Endothelial cell (in vitro differentiated cells): Measurements from ENCODE around the gene INSL4. TPM values are rescaled to one million over a fixed set of nuclear protein-coding genes. Genes with fewer than 3 reads are reported as not detected.

Source experiments
- DNase-seq: peaks from one replicate; pipeline ENCODE4 v3.0.0; 2021; ENCODE audit warnings: low spot score
- H3K27ac Mint-ChIP-seq: one replicate; pipeline ENCODE4 v1.8.0; 2021; ENCODE audit warnings: mixed read lengths, inconsistent platforms; ENCODE audit not compliant: unreplicated experiment
- H3K27me3 Mint-ChIP-seq: one replicate; pipeline ENCODE4 v1.8.0; 2021; ENCODE audit warnings: mild to moderate bottlenecking, moderate library complexity, mixed read lengths, inconsistent platforms; ENCODE audit not compliant: unreplicated experiment
- H3K36me3 Mint-ChIP-seq: one replicate; pipeline ENCODE4 v1.8.0; 2021; ENCODE audit warnings: mild to moderate bottlenecking, low read depth, mixed read lengths, inconsistent platforms; ENCODE audit not compliant: unreplicated experiment
- H3K4me1 Mint-ChIP-seq: one replicate; pipeline ENCODE4 v1.8.0; 2021; ENCODE audit warnings: mild to moderate bottlenecking, mixed read lengths, inconsistent platforms; ENCODE audit not compliant: unreplicated experiment
- H3K4me3 Mint-ChIP-seq: one replicate; pipeline ENCODE4 v1.8.0; 2021; ENCODE audit warnings: mild to moderate bottlenecking, mixed read lengths, inconsistent platforms; ENCODE audit not compliant: unreplicated experiment
- H3K9me3 Mint-ChIP-seq: one replicate; pipeline ENCODE4 v1.8.0; 2021; ENCODE audit warnings: mixed read lengths, inconsistent platforms; ENCODE audit not compliant: unreplicated experiment
- long read RNA-seq: library from polyadenylated mRNA; unstranded; transcript quantifications from one replicate; pipeline ENCODE4 v2.0.0, GENCODE V29; 2020; ENCODE audit not compliant: unreplicated experiment
- total RNA-seq: library from RNA; stranded (reverse); fragmentation: NEBNext Ultra II Directional; extraction: Animal tissue kit (Norgen Biotek cat#: 25700); gene quantifications from one replicate; pipeline ENCODE4 v1.2.1, GENCODE V29; 2021; ENCODE audit not compliant: unreplicated experiment
- TF ChIP-seq, protein P1 (sequence below): fragments of 200-600 bp; sonication (generic); IDR thresholded peaks from one replicate; pipeline ENCODE4 v1.5.0; 2021; ENCODE audit warnings: antibody characterized with exemption; ENCODE audit not compliant: unreplicated experiment

The INSL4 gene
- not detected for total RNA-seq
- long read RNA-seq, result 0 reads

- Mint-ChIP-seq H3K27me3 (no peaks in the 10 kb centered on the region), H3K4me3 (no peak within 1 kb of the TSS), H3K36me3 (no peaks in the 10 kb centered on the region), H3K9me3 (no peaks in the 10 kb centered on the region), H3K27ac (no peak within 1 kb of the TSS), H3K4me1 (no peaks in the 10 kb centered on the region)
- no peak for DNase-seq
- TF ChIP-seq, protein P1, sequence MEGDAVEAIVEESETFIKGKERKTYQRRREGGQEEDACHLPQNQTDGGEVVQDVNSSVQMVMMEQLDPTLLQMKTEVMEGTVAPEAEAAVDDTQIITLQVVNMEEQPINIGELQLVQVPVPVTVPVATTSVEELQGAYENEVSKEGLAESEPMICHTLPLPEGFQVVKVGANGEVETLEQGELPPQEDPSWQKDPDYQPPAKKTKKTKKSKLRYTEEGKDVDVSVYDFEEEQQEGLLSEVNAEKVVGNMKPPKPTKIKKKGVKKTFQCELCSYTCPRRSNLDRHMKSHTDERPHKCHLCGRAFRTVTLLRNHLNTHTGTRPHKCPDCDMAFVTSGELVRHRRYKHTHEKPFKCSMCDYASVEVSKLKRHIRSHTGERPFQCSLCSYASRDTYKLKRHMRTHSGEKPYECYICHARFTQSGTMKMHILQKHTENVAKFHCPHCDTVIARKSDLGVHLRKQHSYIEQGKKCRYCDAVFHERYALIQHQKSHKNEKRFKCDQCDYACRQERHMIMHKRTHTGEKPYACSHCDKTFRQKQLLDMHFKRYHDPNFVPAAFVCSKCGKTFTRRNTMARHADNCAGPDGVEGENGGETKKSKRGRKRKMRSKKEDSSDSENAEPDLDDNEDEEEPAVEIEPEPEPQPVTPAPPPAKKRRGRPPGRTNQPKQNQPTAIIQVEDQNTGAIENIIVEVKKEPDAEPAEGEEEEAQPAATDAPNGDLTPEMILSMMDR, result no peak
Observed at GRCh38 chr9:5231212-5231611, at the start of gene INSL4. TSS of gene INSL4 (plus strand) at chr9:5231419. CDS start at chr9:5231524, 105 bp downstream.

DNA sequence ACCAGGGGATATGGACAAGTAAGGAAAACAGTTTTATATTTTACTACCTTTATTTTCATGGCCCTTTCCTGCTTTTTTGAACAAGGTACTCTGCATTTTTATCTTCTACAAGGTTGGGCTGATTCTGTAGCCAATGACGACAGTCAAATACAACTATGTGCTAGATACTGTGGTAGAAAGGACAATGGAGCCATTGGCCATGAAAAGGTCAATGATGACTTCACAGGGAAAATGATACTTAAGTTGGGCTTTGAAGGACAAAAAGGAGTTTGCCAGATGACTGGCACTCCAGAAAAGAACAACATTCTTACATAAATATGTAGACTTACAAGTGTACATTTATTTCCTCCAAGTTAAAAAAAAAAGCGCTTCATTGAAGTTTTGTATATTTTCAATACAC is 46.4 kb upstream of the INSL4 start:
- peaks cover 3% of the 10 kb centered on the region for H3K27me3 Mint-ChIP-seq
- no peaks in the 10 kb centered on the region for H3K36me3 Mint-ChIP-seq
- TF ChIP-seq, protein P1, result no peak
- DNase-seq, result no peak
- H3K9me3 Mint-ChIP-seq, result no peaks in the 10 kb centered on the region
- H3K4me3 Mint-ChIP-seq, result no peak overlapping the region
- H3K4me1 Mint-ChIP-seq, result no peaks in the 10 kb centered on the region
- no peak overlapping the region for H3K27ac Mint-ChIP-seq

GRCh38 chr9:5185220-5185840 is 45.9 kb upstream of the INSL4 start, which contains the start of gene INSL6:
TSS of gene INSL6 (minus strand) at chr9:5185639. CDS start at chr9:5185602, 37 bp downstream.
- DNase-seq, result no peak
- Mint-ChIP-seq H3K36me3 (no peaks in the 10 kb centered on the region), H3K27ac (no peak within 1 kb of the TSS), H3K4me1 (no peaks in the 10 kb centered on the region), H3K27me3 (peaks cover 3% of the 10 kb centered on the region), H3K4me3 (no peak within 1 kb of the TSS), H3K9me3 (no peaks in the 10 kb centered on the region)
- TF ChIP-seq, protein P1, result no peak

- no peak overlapping the region for H3K27ac Mint-ChIP-seq
- no peaks in the 10 kb centered on the region for H3K9me3 Mint-ChIP-seq
- peak; percentile 57 for DNase-seq
- TF ChIP-seq, protein P1, result peak; percentile 72
- no peaks in the 10 kb centered on the region for H3K36me3 Mint-ChIP-seq
- peaks cover 3% of the 10 kb centered on the region for H3K27me3 Mint-ChIP-seq
- H3K4me1 Mint-ChIP-seq, result no peaks in the 10 kb centered on the region
- no peak overlapping the region for H3K4me3 Mint-ChIP-seq
Observed at GRCh38 chr9:5186416-5187169, 44.6 kb upstream of the INSL4 start.
